GM18868 (cell line): ENCODE measurements around the gene ZNF470.

Source experiments
- ATAC-seq: cut with Tn5 transposase; IDR thresholded peaks from one replicate; pipeline ENCODE4 v1.9.1; 2021; ENCODE audit warnings: mild to moderate bottlenecking, moderate library complexity; ENCODE audit not compliant: unreplicated experiment

The ZNF470 gene

DNA sequence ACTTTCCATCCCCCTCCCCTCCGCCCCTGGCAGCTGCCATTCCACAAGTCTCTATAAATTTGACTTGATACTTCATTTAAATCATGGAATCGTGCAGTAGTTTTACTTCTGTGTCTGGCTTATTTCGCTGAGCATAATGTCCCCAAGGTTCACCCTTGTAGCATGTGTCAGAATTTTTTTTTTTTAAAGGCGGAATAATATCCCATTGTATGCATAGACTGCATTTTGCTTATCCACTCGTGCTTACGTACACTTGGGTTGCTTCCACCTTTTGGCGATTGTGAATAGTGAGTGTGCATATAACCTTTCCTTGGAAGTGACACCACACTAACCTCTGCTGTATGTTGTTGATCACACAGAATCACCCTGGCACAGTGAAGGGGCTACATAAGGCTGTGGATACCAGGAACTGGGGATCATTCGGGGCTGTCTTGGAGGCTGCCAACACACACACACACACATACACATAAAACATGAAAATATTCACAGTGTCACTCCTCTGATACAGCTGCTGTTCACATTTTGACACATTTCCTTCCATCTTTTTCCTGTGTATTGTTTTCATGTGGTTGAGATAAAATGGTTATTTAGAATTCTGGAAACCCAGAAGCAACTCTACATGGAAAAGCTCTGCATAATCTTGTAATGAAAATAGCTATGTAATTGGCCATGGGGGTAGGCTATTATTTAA lies 41.2 kb downstream of the ZNF470 start:
- no peak for ATAC-seq

- no peak for ATAC-seq
Observed at GRCh38 chr19:56611288-56611687, 44.0 kb downstream of the ZNF470 start.

DNA sequence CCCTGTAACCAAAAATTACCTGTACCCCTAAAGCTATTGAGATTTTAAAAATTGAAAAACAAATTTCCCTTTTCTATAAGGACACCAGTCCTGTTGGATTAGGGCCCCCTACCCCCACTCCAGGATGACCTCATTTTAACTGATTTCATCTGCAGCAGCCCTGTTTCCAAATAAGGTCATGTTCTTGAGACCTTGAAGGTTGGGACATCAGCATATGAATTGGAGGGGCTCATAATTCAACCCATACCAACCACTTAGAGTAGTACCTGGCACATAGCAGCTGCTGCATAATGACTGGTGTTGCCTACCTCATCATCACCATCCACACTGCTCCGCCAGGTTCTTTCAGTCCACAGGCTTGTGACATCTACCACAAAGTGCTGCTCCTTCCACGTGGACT lies 45.5 kb downstream of the ZNF470 start:
- no peak for ATAC-seq

DNA sequence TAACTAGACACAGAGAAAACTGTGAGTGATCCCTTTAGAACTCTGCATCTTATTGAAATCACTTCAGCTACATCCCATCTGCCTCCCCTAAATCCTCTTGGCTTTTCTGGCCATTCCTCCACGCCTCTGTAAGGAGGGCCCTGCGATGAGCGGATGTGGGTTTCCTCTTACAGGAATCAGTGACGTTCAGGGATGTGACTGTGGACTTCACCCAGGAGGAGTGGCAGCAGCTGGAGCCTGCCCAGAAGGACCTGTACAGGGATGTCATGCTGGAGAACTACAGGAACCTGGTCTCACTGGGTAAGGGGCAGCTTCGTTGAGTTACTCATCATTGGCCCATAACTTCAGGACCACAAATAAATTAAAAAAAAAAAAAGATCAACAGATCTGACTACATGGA lies 46.4 kb downstream of the ZNF470 start:
- ATAC-seq = no peak

DNA sequence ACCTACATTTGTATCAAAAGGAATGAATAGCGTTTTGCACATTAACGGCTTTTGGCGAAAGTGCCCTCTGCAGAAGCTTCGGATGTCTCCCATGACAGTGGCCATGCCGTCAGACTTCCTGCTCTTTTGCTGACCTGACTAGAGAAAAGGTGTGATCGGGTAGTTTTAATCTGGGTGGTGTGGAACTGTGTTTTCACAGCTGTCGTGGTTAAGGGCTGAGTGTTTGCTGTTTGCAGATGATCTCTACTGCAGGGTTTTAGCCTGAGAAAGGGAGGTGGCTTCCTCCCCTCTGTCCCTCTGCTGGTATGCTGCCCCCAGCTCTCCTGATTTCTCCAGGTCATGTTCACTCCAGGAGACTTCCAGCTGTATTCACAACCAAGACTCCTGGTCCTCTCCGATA lies 50.3 kb downstream of the ZNF470 start:
- no peak for ATAC-seq

DNA sequence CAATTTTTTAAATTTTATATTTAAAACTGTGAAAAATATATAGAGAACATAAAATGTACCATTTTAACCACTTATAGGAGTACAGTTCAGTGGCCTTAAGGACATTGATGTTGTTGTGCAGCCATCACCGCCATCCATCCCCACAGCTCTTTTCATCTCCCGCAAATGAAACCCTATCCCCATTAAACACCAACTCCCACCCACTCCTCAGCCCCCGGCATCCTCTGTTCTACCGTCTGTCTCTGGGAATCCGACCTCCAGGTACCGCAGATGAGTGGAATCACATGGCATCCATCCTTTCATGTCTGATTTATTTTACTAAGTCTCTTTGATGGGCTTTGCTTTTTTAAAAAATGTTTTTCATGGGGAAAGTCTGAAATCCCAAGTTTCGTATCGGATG lies 51.9 kb downstream of the ZNF470 start:
- ATAC-seq = no peak

DNA sequence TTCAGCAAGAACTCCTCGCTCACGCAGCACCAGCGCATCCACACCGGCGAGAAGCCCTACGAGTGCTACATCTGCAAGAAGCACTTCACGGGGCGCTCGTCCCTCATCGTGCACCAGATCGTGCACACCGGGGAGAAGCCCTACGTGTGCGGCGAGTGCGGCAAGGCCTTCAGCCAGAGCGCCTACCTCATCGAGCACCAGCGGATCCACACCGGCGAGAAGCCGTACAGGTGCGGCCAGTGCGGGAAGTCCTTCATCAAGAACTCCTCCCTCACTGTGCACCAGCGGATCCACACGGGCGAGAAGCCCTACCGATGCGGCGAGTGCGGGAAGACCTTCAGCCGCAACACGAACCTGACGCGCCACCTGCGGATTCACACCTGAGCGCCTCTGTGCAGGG lies 55.1 kb downstream of the ZNF470 start:
- ATAC-seq = no peak

GRCh38 chr19:56623006-56623405 lies 55.7 kb downstream of the ZNF470 start:
- no peak for ATAC-seq

- ATAC-seq = no peak
Observed at GRCh38 chr19:56625708-56626107, 58.4 kb downstream of the ZNF470 start.

DNA sequence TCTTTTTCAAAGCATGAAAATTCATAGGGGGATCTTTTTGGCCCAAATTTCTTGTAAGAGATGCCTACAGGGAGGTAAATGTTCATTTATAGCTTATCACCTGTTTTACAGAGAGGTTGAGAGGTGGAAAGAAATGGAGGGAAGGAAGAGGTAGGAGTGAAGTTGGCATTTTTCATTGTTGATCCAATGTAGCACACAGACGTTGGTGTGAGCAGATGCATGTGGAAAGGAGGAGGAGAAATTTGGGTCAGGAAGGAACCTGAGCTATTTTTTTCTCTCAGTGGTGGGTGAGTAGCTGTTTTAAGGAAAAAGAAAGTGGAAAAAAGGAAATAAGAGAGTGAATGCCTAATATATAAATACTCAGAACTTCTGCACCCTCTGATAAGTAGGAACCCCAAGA lies 65.8 kb downstream of the ZNF470 start:
- no peak for ATAC-seq

GRCh38 chr19:56637976-56638555 lies 70.8 kb downstream of the ZNF470 start:
- no peak for ATAC-seq
